ENCODE results near the gene TMCO6. TPM values are rescaled to one million over a fixed set of nuclear protein-coding genes. Genes with fewer than 3 reads are reported as not detected.

The TMCO6 gene
- total RNA-seq, 1 experiment from 2014 or later, result 32.2 TPM

DNA sequence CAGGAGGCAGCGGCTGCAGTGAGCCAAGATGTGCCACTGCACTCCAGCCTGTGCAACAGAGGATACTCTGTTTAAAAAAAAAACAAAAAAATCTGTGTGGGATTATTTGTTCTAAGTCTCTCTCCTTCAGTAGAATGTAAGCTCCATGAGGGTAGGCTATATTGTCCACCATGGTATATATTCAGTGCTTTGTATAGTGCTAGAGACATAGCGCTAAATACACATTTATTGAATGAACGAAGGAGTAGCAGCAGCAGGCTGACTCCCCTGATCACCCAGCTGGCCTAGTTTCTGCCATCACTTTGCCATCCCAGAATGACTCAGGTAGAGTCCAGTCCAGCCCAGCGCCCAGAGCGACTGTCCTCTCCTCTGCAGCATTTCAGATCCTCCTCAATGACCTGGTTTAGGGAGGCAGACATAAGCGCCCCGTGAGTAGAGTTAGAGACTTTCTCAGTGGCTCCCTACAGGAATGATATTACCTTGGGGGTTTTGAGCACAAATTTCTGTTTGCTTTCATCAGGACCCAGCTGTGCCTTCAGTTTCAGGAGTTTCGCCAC is 51.2 kb downstream of the TMCO6 start (continued):
- TF ChIP-seq, protein P1, sequence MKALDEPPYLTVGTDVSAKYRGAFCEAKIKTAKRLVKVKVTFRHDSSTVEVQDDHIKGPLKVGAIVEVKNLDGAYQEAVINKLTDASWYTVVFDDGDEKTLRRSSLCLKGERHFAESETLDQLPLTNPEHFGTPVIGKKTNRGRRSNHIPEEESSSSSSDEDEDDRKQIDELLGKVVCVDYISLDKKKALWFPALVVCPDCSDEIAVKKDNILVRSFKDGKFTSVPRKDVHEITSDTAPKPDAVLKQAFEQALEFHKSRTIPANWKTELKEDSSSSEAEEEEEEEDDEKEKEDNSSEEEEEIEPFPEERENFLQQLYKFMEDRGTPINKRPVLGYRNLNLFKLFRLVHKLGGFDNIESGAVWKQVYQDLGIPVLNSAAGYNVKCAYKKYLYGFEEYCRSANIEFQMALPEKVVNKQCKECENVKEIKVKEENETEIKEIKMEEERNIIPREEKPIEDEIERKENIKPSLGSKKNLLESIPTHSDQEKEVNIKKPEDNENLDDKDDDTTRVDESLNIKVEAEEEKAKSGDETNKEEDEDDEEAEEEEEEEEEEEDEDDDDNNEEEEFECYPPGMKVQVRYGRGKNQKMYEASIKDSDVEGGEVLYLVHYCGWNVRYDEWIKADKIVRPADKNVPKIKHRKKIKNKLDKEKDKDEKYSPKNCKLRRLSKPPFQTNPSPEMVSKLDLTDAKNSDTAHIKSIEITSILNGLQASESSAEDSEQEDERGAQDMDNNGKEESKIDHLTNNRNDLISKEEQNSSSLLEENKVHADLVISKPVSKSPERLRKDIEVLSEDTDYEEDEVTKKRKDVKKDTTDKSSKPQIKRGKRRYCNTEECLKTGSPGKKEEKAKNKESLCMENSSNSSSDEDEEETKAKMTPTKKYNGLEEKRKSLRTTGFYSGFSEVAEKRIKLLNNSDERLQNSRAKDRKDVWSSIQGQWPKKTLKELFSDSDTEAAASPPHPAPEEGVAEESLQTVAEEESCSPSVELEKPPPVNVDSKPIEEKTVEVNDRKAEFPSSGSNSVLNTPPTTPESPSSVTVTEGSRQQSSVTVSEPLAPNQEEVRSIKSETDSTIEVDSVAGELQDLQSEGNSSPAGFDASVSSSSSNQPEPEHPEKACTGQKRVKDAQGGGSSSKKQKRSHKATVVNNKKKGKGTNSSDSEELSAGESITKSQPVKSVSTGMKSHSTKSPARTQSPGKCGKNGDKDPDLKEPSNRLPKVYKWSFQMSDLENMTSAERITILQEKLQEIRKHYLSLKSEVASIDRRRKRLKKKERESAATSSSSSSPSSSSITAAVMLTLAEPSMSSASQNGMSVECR (CRISPR knock-in tag; IDR thresholded peaks at IDR 0.05; ENCODE audit: borderline replicate concordance), result no peak
- no peak for TF ChIP-seq CREM (CRISPR knock-in tag; IDR thresholded peaks at IDR 0.05)
- TF ChIP-seq, protein P2, sequence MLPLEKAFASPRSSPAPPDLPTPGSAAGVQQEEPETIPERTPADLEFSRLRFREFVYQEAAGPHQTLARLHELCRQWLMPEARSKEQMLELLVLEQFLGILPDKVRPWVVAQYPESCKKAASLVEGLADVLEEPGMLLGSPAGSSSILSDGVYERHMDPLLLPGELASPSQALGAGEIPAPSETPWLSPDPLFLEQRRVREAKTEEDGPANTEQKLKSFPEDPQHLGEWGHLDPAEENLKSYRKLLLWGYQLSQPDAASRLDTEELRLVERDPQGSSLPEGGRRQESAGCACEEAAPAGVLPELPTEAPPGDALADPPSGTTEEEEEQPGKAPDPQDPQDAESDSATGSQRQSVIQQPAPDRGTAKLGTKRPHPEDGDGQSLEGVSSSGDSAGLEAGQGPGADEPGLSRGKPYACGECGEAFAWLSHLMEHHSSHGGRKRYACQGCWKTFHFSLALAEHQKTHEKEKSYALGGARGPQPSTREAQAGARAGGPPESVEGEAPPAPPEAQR (CRISPR knock-in tag; IDR thresholded peaks at IDR 0.05), result no peak
- no peak for TF ChIP-seq JUN (CRISPR knock-in tag; IDR thresholded peaks at IDR 0.05)
- TF ChIP-seq, protein P3, sequence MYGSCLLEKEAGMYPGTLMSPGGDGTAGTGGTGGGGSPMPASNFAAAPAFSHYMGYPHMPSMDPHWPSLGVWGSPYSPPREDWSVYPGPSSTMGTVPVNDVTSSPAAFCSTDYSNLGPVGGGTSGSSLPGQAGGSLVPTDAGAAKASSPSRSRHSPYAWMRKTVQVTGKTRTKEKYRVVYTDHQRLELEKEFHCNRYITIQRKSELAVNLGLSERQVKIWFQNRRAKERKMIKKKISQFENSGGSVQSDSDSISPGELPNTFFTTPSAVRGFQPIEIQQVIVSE (CRISPR knock-in tag; IDR thresholded peaks at IDR 0.05; ENCODE audit: borderline replicate concordance), result no peak
- TF ChIP-seq JAZF1 (CRISPR knock-in tag; IDR thresholded peaks at IDR 0.05), result no peak

DNA sequence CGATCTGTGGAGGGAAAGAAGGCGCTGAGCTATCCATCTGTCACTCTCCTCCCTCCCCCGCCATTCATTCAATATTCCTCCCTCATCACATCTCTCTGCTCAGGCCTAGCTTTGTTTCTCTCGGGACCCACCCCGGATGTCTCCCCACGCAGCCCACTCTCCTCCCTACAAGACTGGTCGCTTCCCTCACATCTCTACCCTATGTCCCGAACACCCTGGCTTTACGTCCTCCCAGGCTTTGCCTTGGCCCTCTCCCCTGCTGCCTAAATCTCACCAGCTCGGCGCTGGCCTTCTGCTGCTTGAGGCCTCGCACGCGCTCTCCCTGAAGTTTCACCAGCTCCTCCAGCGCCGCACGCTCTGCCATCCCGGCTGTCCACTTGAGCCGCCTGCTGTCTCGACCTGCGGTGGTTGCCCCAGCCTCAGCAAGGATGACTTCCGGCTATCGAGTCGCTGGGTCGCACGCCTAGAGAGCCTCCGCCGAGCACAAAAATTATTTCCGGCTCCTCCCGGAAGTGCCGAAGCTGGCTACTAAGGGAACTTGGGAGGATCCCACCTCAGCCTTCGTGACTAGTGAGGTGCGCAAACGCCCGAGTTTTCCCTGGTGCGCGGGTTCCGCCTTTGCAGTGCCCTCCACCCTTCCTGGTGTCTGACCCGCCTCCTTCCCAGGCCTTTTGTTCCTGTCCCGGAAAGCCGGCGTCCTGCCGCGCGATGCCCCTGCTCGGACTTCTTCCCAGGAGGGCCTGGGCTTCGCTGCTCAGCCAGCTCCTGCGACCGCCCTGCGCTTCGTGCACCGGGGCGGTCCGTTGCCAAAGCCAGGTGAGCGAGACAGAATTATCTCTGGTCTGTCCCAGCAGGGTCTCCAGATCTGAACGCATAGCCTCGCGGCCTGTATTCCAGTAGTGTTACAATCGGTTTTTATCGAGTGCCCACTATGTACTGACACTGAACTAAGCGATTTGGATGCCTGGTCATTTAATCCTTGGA is 52.0 kb downstream of the TMCO6 start, which contains the start of the genes HARS1 and HARS2:
Gene HARS1 (minus strand): TSS at position 430 of the 984 bp plus-strand sequence. CDS start 66 bp downstream, at position 364.
Gene HARS2 (plus strand): TSS at position 515 of the 984 bp plus-strand sequence. CDS start 194 bp downstream, at position 709.
- H3K4me3 Mint-ChIP-seq, result peak within 1 kb of the TSS; percentile 100
- H3K4me1 Mint-ChIP-seq, result peaks cover 18% of the 10 kb centered on the region
- POLR2A ChIA-PET, result interaction anchor here (0.5 to 1.7 kb wide), 10 partner anchors 9 to 252 kb away, joined by 3 to 10 read pairs (median 4); partner anchors contain the start of genes EIF4EBP3, IK, NDUFA2 and ZMAT2
- H3K36me3 Mint-ChIP-seq, result peaks cover 28% of the 10 kb centered on the region
- H3K27ac Mint-ChIP-seq, result peak within 1 kb of the TSS; percentile 98
- no peaks in the 10 kb centered on the region for H3K9me3 Mint-ChIP-seq
- no peaks in the 10 kb centered on the region for H3K27me3 Mint-ChIP-seq (ENCODE audit: low read depth)
- CTCF ChIA-PET, result interaction anchor here (0.6 to 1.7 kb wide), 12 partner anchors 9 to 451 kb away, joined by 3 to 10 read pairs (median 3); partner anchors contain the start of genes APBB3, DND1, EIF4EBP3 and HBEGF
- peak; percentile 97 for ATAC-seq
- peak; percentile 89 for DNase-seq (ENCODE audit: low spot score)
- TF ChIP-seq, protein P4, sequence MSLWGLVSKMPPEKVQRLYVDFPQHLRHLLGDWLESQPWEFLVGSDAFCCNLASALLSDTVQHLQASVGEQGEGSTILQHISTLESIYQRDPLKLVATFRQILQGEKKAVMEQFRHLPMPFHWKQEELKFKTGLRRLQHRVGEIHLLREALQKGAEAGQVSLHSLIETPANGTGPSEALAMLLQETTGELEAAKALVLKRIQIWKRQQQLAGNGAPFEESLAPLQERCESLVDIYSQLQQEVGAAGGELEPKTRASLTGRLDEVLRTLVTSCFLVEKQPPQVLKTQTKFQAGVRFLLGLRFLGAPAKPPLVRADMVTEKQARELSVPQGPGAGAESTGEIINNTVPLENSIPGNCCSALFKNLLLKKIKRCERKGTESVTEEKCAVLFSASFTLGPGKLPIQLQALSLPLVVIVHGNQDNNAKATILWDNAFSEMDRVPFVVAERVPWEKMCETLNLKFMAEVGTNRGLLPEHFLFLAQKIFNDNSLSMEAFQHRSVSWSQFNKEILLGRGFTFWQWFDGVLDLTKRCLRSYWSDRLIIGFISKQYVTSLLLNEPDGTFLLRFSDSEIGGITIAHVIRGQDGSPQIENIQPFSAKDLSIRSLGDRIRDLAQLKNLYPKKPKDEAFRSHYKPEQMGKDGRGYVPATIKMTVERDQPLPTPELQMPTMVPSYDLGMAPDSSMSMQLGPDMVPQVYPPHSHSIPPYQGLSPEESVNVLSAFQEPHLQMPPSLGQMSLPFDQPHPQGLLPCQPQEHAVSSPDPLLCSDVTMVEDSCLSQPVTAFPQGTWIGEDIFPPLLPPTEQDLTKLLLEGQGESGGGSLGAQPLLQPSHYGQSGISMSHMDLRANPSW (CRISPR knock-in tag; conservative IDR thresholded peaks at IDR 0.05; ENCODE audit: low read depth), result no peak
- peak; percentile 98 for TF ChIP-seq ETV6 (CRISPR knock-in tag; IDR thresholded peaks at IDR 0.05)
- no peak for TF ChIP-seq JAZF1 (CRISPR knock-in tag; IDR thresholded peaks at IDR 0.05)
- TF ChIP-seq ZNF219 (CRISPR knock-in tag; IDR thresholded peaks at IDR 0.05; ENCODE audit: borderline replicate concordance), result no peak
- TF ChIP-seq, protein P5, sequence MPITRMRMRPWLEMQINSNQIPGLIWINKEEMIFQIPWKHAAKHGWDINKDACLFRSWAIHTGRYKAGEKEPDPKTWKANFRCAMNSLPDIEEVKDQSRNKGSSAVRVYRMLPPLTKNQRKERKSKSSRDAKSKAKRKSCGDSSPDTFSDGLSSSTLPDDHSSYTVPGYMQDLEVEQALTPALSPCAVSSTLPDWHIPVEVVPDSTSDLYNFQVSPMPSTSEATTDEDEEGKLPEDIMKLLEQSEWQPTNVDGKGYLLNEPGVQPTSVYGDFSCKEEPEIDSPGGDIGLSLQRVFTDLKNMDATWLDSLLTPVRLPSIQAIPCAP (CRISPR knock-in tag; IDR thresholded peaks at IDR 0.05), result peak; percentile 62; the same call in 1 of the 2 replicates
- TF ChIP-seq HMGA2 (CRISPR knock-in tag; IDR thresholded peaks at IDR 0.05), result no peak
- TF ChIP-seq GABPB1 (CRISPR knock-in tag; IDR thresholded peaks at IDR 0.05), result peak; percentile 88
- no peak for TF ChIP-seq ELF4 (CRISPR knock-in tag; IDR thresholded peaks at IDR 0.05; ENCODE audit: low read depth)
- TF ChIP-seq NFE2L1 (CRISPR knock-in tag; IDR thresholded peaks at IDR 0.05), result no peak
- TF ChIP-seq, protein P6, sequence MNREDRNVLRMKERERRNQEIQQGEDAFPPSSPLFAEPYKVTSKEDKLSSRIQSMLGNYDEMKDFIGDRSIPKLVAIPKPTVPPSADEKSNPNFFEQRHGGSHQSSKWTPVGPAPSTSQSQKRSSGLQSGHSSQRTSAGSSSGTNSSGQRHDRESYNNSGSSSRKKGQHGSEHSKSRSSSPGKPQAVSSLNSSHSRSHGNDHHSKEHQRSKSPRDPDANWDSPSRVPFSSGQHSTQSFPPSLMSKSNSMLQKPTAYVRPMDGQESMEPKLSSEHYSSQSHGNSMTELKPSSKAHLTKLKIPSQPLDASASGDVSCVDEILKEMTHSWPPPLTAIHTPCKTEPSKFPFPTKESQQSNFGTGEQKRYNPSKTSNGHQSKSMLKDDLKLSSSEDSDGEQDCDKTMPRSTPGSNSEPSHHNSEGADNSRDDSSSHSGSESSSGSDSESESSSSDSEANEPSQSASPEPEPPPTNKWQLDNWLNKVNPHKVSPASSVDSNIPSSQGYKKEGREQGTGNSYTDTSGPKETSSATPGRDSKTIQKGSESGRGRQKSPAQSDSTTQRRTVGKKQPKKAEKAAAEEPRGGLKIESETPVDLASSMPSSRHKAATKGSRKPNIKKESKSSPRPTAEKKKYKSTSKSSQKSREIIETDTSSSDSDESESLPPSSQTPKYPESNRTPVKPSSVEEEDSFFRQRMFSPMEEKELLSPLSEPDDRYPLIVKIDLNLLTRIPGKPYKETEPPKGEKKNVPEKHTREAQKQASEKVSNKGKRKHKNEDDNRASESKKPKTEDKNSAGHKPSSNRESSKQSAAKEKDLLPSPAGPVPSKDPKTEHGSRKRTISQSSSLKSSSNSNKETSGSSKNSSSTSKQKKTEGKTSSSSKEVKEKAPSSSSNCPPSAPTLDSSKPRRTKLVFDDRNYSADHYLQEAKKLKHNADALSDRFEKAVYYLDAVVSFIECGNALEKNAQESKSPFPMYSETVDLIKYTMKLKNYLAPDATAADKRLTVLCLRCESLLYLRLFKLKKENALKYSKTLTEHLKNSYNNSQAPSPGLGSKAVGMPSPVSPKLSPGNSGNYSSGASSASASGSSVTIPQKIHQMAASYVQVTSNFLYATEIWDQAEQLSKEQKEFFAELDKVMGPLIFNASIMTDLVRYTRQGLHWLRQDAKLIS (CRISPR knock-in tag; IDR thresholded peaks at IDR 0.05; ENCODE audit: borderline replicate concordance), result 0 out of 2 replicates have a peak, but pooled peaks have one; percentile 35
- TF ChIP-seq OVOL2 (CRISPR knock-in tag; IDR thresholded peaks at IDR 0.05; ENCODE audit: borderline replicate concordance), result no peak
- TF ChIP-seq CREB1 (CRISPR knock-in tag; IDR thresholded peaks at IDR 0.05), result no peak
- TF ChIP-seq TCF7 (CRISPR knock-in tag; IDR thresholded peaks at IDR 0.05; ENCODE audit: low read depth), result no peak
- no peak; the same call in 1 of the 2 replicates for TF ChIP-seq FOXP1 (CRISPR knock-in tag; IDR thresholded peaks at IDR 0.05; ENCODE audit: borderline replicate concordance)
